ENCODE data around the gene CITED4.

CITED4 gene

GRCh38 chr1:40855513-40855912, 6.7 kb downstream of the CITED4 start:
- peak in 1 of 2 experiments; percentile 59 for DNase-seq (ENCODE audit: low spot score in 2 of 2)

GRCh38 chr1:40853885-40854170, 8.3 kb downstream of the CITED4 start:
- no peaks in the 10 kb centered on the region for H3K4me1 ChIP-seq
- no peaks in the 10 kb centered on the region for H3K36me3 ChIP-seq (replicated peaks)
- H3K9me3 ChIP-seq, result no peaks in the 10 kb centered on the region; the same call in 1 of the 2 replicates
- no peaks in the 10 kb centered on the region for H3K27me3 ChIP-seq (ENCODE audit: low read depth)
- H3K4me3 ChIP-seq, result no peak overlapping the region
- no peak for DNase-seq (ENCODE audit: low spot score in 2 of 2)
- in situ Hi-C loops (cut with MboI; ENCODE audit: low sequenced_read_pairs), result no loop called here

More at GRCh38 chr1:40855513-40855912, 6.7 kb downstream of the CITED4 start:
- in situ Hi-C loops (cut with MboI; ENCODE audit: low sequenced_read_pairs), result no loop called here
- Histone ChIP-seq H3K4me1 (no peaks in the 10 kb centered on the region), H3K9me3 (no peaks in the 10 kb centered on the region; the same call in 1 of the 2 replicates), H3K36me3 (replicated peaks) (no peaks in the 10 kb centered on the region), H3K4me3 (no peak overlapping the region), H3K27me3 (ENCODE audit: low read depth) (no peaks in the 10 kb centered on the region)

GRCh38 chr1:40853113-40853884, 8.9 kb downstream of the CITED4 start:
- Histone ChIP-seq H3K9me3 (no peaks in the 10 kb centered on the region; the same call in 1 of the 2 replicates), H3K36me3 (replicated peaks) (no peaks in the 10 kb centered on the region), H3K4me3 (no peak overlapping the region), H3K27me3 (ENCODE audit: low read depth) (no peaks in the 10 kb centered on the region), H3K4me1 (no peaks in the 10 kb centered on the region)
- no peak for DNase-seq (ENCODE audit: low spot score in 2 of 2)
- in situ Hi-C loops (cut with MboI; ENCODE audit: low sequenced_read_pairs), result no loop called here

GRCh38 chr1:40851643-40852042, 10.5 kb downstream of the CITED4 start:
- in situ Hi-C loops (cut with MboI; ENCODE audit: low sequenced_read_pairs), result no loop called here

GRCh38 chr1:40849801-40850592, 12.2 kb downstream of the CITED4 start:
- no peaks in the 10 kb centered on the region for H3K27me3 ChIP-seq (ENCODE audit: low read depth)
- no peak overlapping the region for H3K4me3 ChIP-seq
- H3K4me1 ChIP-seq, result no peaks in the 10 kb centered on the region
- no peaks in the 10 kb centered on the region for H3K36me3 ChIP-seq (replicated peaks)
- H3K9me3 ChIP-seq, result no peaks in the 10 kb centered on the region
- DNase-seq (ENCODE audit: low spot score in 2 of 2), result peak; percentile 65 to 83
- in situ Hi-C loops (cut with MboI; ENCODE audit: low sequenced_read_pairs), result loop anchor here (5.0 kb wide), 1 partner anchor 102 kb away; no protein-coding TSS in a partner anchor

More at GRCh38 chr1:40851643-40852042, 10.5 kb downstream of the CITED4 start:
- Histone ChIP-seq H3K4me1 (no peaks in the 10 kb centered on the region), H3K9me3 (no peaks in the 10 kb centered on the region), H3K27me3 (ENCODE audit: low read depth) (no peaks in the 10 kb centered on the region), H3K4me3 (no peak overlapping the region), H3K36me3 (replicated peaks) (no peaks in the 10 kb centered on the region)
- no peak for DNase-seq (ENCODE audit: low spot score in 2 of 2)

GRCh38 chr1:40848530-40849189, 13.5 kb downstream of the CITED4 start:
- Histone ChIP-seq H3K27me3 (ENCODE audit: low read depth) (no peaks in the 10 kb centered on the region), H3K36me3 (replicated peaks) (no peaks in the 10 kb centered on the region), H3K4me3 (no peak overlapping the region), H3K4me1 (no peaks in the 10 kb centered on the region), H3K9me3 (no peaks in the 10 kb centered on the region)
- in situ Hi-C loops (cut with MboI; ENCODE audit: low sequenced_read_pairs), result loop anchor here (5.0 kb wide), 1 partner anchor 104 kb away; no protein-coding TSS in a partner anchor
- DNase-seq (ENCODE audit: low spot score in 2 of 2), result peak; percentile 67 to 77

- H3K36me3 ChIP-seq (replicated peaks), result no peaks in the 10 kb centered on the region
- H3K9me3 ChIP-seq, result no peaks in the 10 kb centered on the region
- H3K4me1 ChIP-seq, result no peaks in the 10 kb centered on the region
- no peak for DNase-seq (ENCODE audit: low spot score in 2 of 2)
- no peak overlapping the region for H3K4me3 ChIP-seq
- H3K27me3 ChIP-seq (ENCODE audit: low read depth), result no peaks in the 10 kb centered on the region
- in situ Hi-C loops (cut with MboI; ENCODE audit: low sequenced_read_pairs), result loop anchor here (5.0 kb wide), 1 partner anchor 105 kb away; no protein-coding TSS in a partner anchor
These were observed 15.0 kb downstream of the CITED4 start for GRCh38 chr1:40847023-40847745.

- in situ Hi-C loops (cut with MboI; ENCODE audit: low sequenced_read_pairs), result loop anchor here (5.0 kb wide), 1 partner anchor 106 kb away; no protein-coding TSS in a partner anchor
- Histone ChIP-seq H3K27me3 (ENCODE audit: low read depth) (no peaks in the 10 kb centered on the region), H3K9me3 (no peaks in the 10 kb centered on the region), H3K36me3 (replicated peaks) (no peaks in the 10 kb centered on the region), H3K4me1 (no peaks in the 10 kb centered on the region), H3K4me3 (no peak overlapping the region)
- no peak for DNase-seq (ENCODE audit: low spot score in 2 of 2)
These were observed 16.3 kb downstream of the CITED4 start for GRCh38 chr1:40845895-40846294.

GRCh38 chr1:40844887-40845878, 17.0 kb downstream of the CITED4 start:
- Histone ChIP-seq H3K9me3 (no peaks in the 10 kb centered on the region), H3K4me3 (no peak overlapping the region), H3K4me1 (no peaks in the 10 kb centered on the region), H3K36me3 (replicated peaks) (no peaks in the 10 kb centered on the region), H3K27me3 (ENCODE audit: low read depth) (no peaks in the 10 kb centered on the region)
- no peak for DNase-seq (ENCODE audit: low spot score in 2 of 2)
- in situ Hi-C loops (cut with MboI; ENCODE audit: low sequenced_read_pairs), result loop anchor here (5.0 kb wide), 1 partner anchor 107 kb away; no protein-coding TSS in a partner anchor

- no peak overlapping the region for H3K4me3 ChIP-seq
- no peaks in the 10 kb centered on the region for H3K9me3 ChIP-seq
- H3K4me1 ChIP-seq, result no peaks in the 10 kb centered on the region
- H3K36me3 ChIP-seq (replicated peaks), result no peaks in the 10 kb centered on the region
- in situ Hi-C loops (cut with MboI; ENCODE audit: low sequenced_read_pairs), result no loop called here
- DNase-seq (ENCODE audit: low spot score in 2 of 2), result no peak
- H3K27me3 ChIP-seq (ENCODE audit: low read depth), result no peaks in the 10 kb centered on the region
These were observed 18.1 kb downstream of the CITED4 start for GRCh38 chr1:40844079-40844478.

GRCh38 chr1:40842691-40843090, 19.5 kb downstream of the CITED4 start:
- in situ Hi-C loops (cut with MboI; ENCODE audit: low sequenced_read_pairs), result no loop called here
- Histone ChIP-seq H3K36me3 (replicated peaks) (peaks cover 3% of the 10 kb centered on the region; the same call in 1 of the 2 replicates), H3K4me3 (no peak overlapping the region), H3K27me3 (ENCODE audit: low read depth) (no peaks in the 10 kb centered on the region), H3K9me3 (no peaks in the 10 kb centered on the region), H3K4me1 (no peaks in the 10 kb centered on the region)
- DNase-seq (ENCODE audit: low spot score in 2 of 2), result no peak

GRCh38 chr1:40842207-40842606, 20.0 kb downstream of the CITED4 start:
- peaks cover 3% of the 10 kb centered on the region; the same call in 1 of the 2 replicates for H3K36me3 ChIP-seq (replicated peaks)
- H3K4me3 ChIP-seq, result no peak overlapping the region
- H3K4me1 ChIP-seq, result no peaks in the 10 kb centered on the region
- in situ Hi-C loops (cut with MboI; ENCODE audit: low sequenced_read_pairs), result no loop called here
- no peaks in the 10 kb centered on the region for H3K9me3 ChIP-seq
- DNase-seq (ENCODE audit: low spot score in 2 of 2), result no peak
- H3K27me3 ChIP-seq (ENCODE audit: low read depth), result no peaks in the 10 kb centered on the region

Data from HAP-1 (cell line).